GM12878 (cell line): ENCODE measurements around the gene SLC35F2. TPM values are rescaled to one million over a fixed set of nuclear protein-coding genes. Genes with fewer than 3 reads are reported as not detected.

Source experiments
- ATAC-seq: fragments of 200-7000 bp; cut with Tn5 transposase; 3 replicates; pipeline ENCODE4 v1.9.1; 2020; ENCODE audit warnings: mild to moderate bottlenecking, moderate library complexity
- BruUV-seq: library from RNA; stranded (reverse); fragments of 400-500 nt; replicated peaks from 2 replicates; lab custom pipeline; 2021; lab: Mats Ljungman, UMichigan
- CTCF ChIA-PET: fragments of 300-600 bp; sonication (Branson Sonifier 250); formaldehyde crosslinking; extraction: SDS; loops from one replicate; lab custom pipeline; 2021; ENCODE audit warnings: inconsistent platforms; lab: Yijun Ruan, JAX
- POLR2A ChIA-PET: fragments of 350-600 bp; formaldehyde crosslinking; extraction: SDS; loops from one replicate; lab custom pipeline; 2021; ENCODE audit warnings: inconsistent platforms; lab: Charles Lee
- RAD21 ChIA-PET: fragments of 300-600 bp; sonication (Branson Sonifier 250); formaldehyde crosslinking; loops from one replicate; lab custom pipeline; 2023; ENCODE audit warnings: antibody characterized with exemption; ENCODE audit not compliant: unreplicated experiment; lab: Charles Lee
- SMC1A ChIA-PET: fragments of 300-600 bp; sonication (Branson Sonifier 250); formaldehyde crosslinking; loops from one replicate; lab custom pipeline; 2023; ENCODE audit not compliant: unreplicated experiment, uncharacterized antibody; lab: Charles Lee
- DNase-seq: peaks from one replicate; pipeline ENCODE4 v3.0.0-alpha.2; 2011; ENCODE audit warnings: low read depth, low spot score
- FAIRE-seq: peaks from 3 replicates; lab custom pipeline; 2011; peaks lifted over from hg19 to GRCh38; lab: Jason Lieb, UNC
- H2AFZ ChIP-seq: 2 replicates; pipeline ENCODE4 v1.6.0; 2011; ENCODE audit warnings: low read depth, low read length, control low read depth; ENCODE audit not compliant: control insufficient read depth
- H3K27ac ChIP-seq: 2 replicates; pipeline ENCODE4 v1.5.1; 2011; ENCODE audit warnings: control low read depth; ENCODE audit not compliant: control insufficient read depth, insufficient read depth
- H3K27me3 ChIP-seq, 2 experiments: replicated peaks in 1 of 2; 2 replicates each; pipeline versions ENCODE4 v1.6.0 to v1.6.1; 2011; ENCODE audit warnings: low read length in 1 of 2; ENCODE audit not compliant: control insufficient read depth in 2 of 2, insufficient read depth in 2 of 2
- H3K36me3 ChIP-seq, 2 experiments: 2 replicates each; pipeline ENCODE4 v1.5.1; 2011; ENCODE audit warnings: low read length in 1 of 2; ENCODE audit not compliant: control insufficient read depth in 2 of 2, insufficient read depth in 2 of 2
- H3K4me1 ChIP-seq: 2 replicates; pipeline ENCODE4 v1.6.1; 2011; ENCODE audit warnings: mild to moderate bottlenecking, low read length, moderate library complexity, mixed read lengths; ENCODE audit not compliant: control insufficient read depth, insufficient read depth
- H3K4me2 ChIP-seq: 2 replicates; pipeline ENCODE4 v1.6.0; 2011; ENCODE audit warnings: control low read depth; ENCODE audit not compliant: control insufficient read depth, insufficient read depth
- H3K4me3 ChIP-seq: fragments of 200-600 bp; sonication (generic); 2 replicates; pipeline ENCODE4 v1.5.1; 2016
- H3K79me2 ChIP-seq: 2 replicates; pipeline ENCODE4 v1.6.0; 2011; ENCODE audit warnings: low read length; ENCODE audit not compliant: control insufficient read depth, insufficient read depth
- H3K9ac ChIP-seq: 2 replicates; pipeline ENCODE4 v1.8.0; 2011; ENCODE audit warnings: low read length, control low read depth, mixed read lengths; ENCODE audit not compliant: control insufficient read depth, insufficient read depth
- H3K9me3 ChIP-seq: replicated peaks from 3 replicates; pipeline ENCODE4 v1.5.1; 2011; ENCODE audit warnings: mild to moderate bottlenecking, low read length; ENCODE audit not compliant: control insufficient read depth, insufficient read depth
- H4K20me1 ChIP-seq: 2 replicates; pipeline ENCODE4 v1.6.0; 2011; ENCODE audit not compliant: control insufficient read depth, insufficient read depth
- BACH1 ChIP-seq: fragments of 450-650 bp; IDR thresholded peaks from 2 replicates; pipeline ENCODE4 v1.6.1; 2017; ENCODE audit warnings: mild to moderate bottlenecking, borderline replicate concordance
- CBX3 ChIP-seq: fragments of 200-600 bp; sonication (generic); IDR thresholded peaks from 2 replicates; pipeline ENCODE4 v1.6.1; 2016; ENCODE audit warnings: low read depth, borderline replicate concordance
- CHD1 ChIP-seq: IDR thresholded peaks from 2 replicates; pipeline ENCODE4 v1.6.1; 2012; ENCODE audit warnings: low read depth, low read length, improper control_type of control experiment
- CREM ChIP-seq: IDR thresholded peaks from 2 replicates; pipeline ENCODE4 v1.6.1; 2014; ENCODE audit warnings: antibody characterized with exemption, low read depth
- ETV6 ChIP-seq, 2 experiments: fragments of 450-650 bp in 1 of 2; IDR thresholded peaks in 1 of 2; conservative IDR thresholded peaks in 1 of 2; 2 replicates each; pipeline ENCODE4 v1.6.1; 2014; ENCODE audit warnings: antibody characterized with exemption in 1 of 2, borderline replicate concordance in 1 of 2, low read depth in 1 of 2, mild to moderate bottlenecking in 1 of 2, moderate library complexity in 1 of 2
- FOXM1 ChIP-seq: IDR thresholded peaks from 2 replicates; pipeline ENCODE4 v1.6.1; 2012; ENCODE audit warnings: low read depth, mild to moderate bottlenecking, inconsistent platforms, low read length, moderate library complexity
- GATAD2B ChIP-seq: fragments of 450-650 bp; conservative IDR thresholded peaks from 2 replicates; pipeline ENCODE4 v1.6.1; 2017; ENCODE audit warnings: low read depth, mild to moderate bottlenecking, moderate library complexity
- MEF2A ChIP-seq: IDR thresholded peaks from 2 replicates; pipeline ENCODE4 v1.6.1; 2011; ENCODE audit warnings: low read depth, mild to moderate bottlenecking, low read length, moderate library complexity; ENCODE audit not compliant: insufficient read depth
- NRF1 ChIP-seq: conservative IDR thresholded peaks from 2 replicates; pipeline ENCODE4 v1.6.1; 2011; ENCODE audit warnings: mild to moderate bottlenecking, low read depth, low read length, improper control_type of control experiment
- PAX5 ChIP-seq: IDR thresholded peaks from 2 replicates; pipeline ENCODE4 v1.6.1; 2011; ENCODE audit warnings: low read depth, low read length, borderline replicate concordance
- RB1 ChIP-seq: fragments of 450-650 bp; formaldehyde crosslinking; IDR thresholded peaks from 2 replicates; pipeline ENCODE4 v1.6.1; 2017; ENCODE audit warnings: mild to moderate bottlenecking, borderline replicate concordance
- SREBF2 ChIP-seq: IDR thresholded peaks from 2 replicates; pipeline ENCODE4 v1.6.1; 2012; ENCODE audit warnings: mild to moderate bottlenecking, low read length
- ZBTB4 ChIP-seq: fragments of 450-650 bp; formaldehyde crosslinking; IDR thresholded peaks from 2 replicates; pipeline ENCODE4 v1.4.0; 2022; ENCODE audit warnings: mild to moderate bottlenecking, moderate library complexity
- ZZZ3 ChIP-seq: IDR thresholded peaks from 2 replicates; pipeline ENCODE4 v1.6.1; 2011; ENCODE audit warnings: low read depth; ENCODE audit not compliant: control insufficient read depth, insufficient read length
- WGBS: methylation state at CpG from one replicate; pipeline ENCODE4 v1.1.6; 2016; ENCODE audit warnings: low lambda C conversion rate; ENCODE audit not compliant: insufficient replicate concordance, insufficient coverage; ENCODE audit errors: missing lambda C conversion rate; 5-methylcytosine and 5-hydroxymethylcytosine counted together
- in situ Hi-C: fragments of 300-500 bp; cut with MboI; formaldehyde crosslinking; loops from 9 replicates; pipeline ENCODE4 v1.14.3; 2018; ENCODE audit warnings: mixed read lengths
- intact Hi-C: fragments of 100-400 bp; cut with micrococcal nuclease; formaldehyde crosslinking; loops from one replicate; pipeline ENCODE4 v1.14.2; 2022; ENCODE audit not compliant: unreplicated experiment
- polyA plus RNA-seq, 11 experiments: library from polyadenylated mRNA; depleted of rRNA in 4 of 11; unstranded in 6 of 11; stranded (reverse) in 5 of 11; fragments of >200 nt; fragmentation: Nextera tagmentation in 4 of 11; fragmentation: Illumina TruSeq in 1 of 11; extraction: Ambion mirVana in 4 of 11; extraction: Trizol in 1 of 11; gene quantifications; 1 replicate in 1 of 11; 2 replicates in 10 of 11; pipeline versions ENCODE4 v1.2.1 to v1.2.3, GENCODE V29; 2011 to 2016; ENCODE audit warnings: inconsistent platforms in 2 of 11, missing spikeins in 2 of 11, low read depth in 1 of 11
- total RNA-seq, 4 experiments: library from RNA; depleted of rRNA in 3 of 4; stranded (reverse); fragments of >200 nt in 3 of 4; fragmentation: Illumina TruSeq in 1 of 4; extraction: Trizol in 1 of 4; gene quantifications; 2 replicates each; pipeline versions ENCODE4 v1.2.1 to v1.2.3, GENCODE V29; 2013 to 2021
- TF ChIP-seq, protein P1 (sequence below): fragments of 450-650 bp; IDR thresholded peaks from 2 replicates; pipeline ENCODE4 v1.6.1; 2017; ENCODE audit warnings: mild to moderate bottlenecking
- TF ChIP-seq, protein P2 (sequence below): fragments of 450-650 bp; IDR thresholded peaks from 2 replicates; pipeline ENCODE4 v1.6.1; 2017; ENCODE audit warnings: borderline replicate concordance

Gene SLC35F2
- total and polyA plus RNA-seq, 10 of the 15 experiments (the other 5 are each of a cell fraction or from before 2014, with no cell fraction given) = 15.2 to 48.8 (median 40.1) TPM

- no peak for TF ChIP-seq CREM
- TF ChIP-seq, protein P1, sequence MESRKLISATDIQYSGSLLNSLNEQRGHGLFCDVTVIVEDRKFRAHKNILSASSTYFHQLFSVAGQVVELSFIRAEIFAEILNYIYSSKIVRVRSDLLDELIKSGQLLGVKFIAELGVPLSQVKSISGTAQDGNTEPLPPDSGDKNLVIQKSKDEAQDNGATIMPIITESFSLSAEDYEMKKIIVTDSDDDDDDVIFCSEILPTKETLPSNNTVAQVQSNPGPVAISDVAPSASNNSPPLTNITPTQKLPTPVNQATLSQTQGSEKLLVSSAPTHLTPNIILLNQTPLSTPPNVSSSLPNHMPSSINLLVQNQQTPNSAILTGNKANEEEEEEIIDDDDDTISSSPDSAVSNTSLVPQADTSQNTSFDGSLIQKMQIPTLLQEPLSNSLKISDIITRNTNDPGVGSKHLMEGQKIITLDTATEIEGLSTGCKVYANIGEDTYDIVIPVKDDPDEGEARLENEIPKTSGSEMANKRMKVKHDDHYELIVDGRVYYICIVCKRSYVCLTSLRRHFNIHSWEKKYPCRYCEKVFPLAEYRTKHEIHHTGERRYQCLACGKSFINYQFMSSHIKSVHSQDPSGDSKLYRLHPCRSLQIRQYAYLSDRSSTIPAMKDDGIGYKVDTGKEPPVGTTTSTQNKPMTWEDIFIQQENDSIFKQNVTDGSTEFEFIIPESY = no peak
- TF ChIP-seq NRF1 = no peak
- no peak for TF ChIP-seq SREBF2
- TF ChIP-seq RB1 = no peak
Observed at GRCh38 chr11:107744736-107745135, 113.9 kb downstream of the SLC35F2 start (continued).

DNA sequence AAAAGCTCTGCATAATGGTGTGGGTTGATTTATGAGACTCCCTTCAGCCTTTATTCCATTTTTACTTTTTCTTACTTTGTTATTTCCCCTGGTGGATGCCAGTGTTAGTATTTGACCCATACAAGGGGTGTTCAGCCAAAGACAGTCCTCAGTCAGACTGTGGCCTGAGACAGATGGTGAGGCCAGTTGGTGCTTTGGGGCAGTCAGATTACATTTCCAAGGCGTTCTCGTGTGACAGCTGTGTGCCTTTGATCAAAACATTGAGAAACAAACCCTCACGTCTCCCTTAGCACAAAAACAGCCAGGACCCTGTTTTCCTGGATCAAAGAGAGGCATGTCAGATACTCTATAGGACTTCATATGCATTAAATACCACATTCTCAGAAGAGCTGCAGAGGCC, 115.4 kb downstream of the SLC35F2 start:
- Histone ChIP-seq H3K27ac (no peak overlapping the region), H3K4me1 (no peaks in the 10 kb centered on the region), H3K9ac (no peak overlapping the region), H3K4me2 (no peak overlapping the region), H3K9me3 (no peaks in the 10 kb centered on the region), H3K27me3 (no peaks in the 10 kb centered on the region; a peak in 1 of 4 replicates), H2AFZ (no peak overlapping the region), H3K79me2 (no peaks in the 10 kb centered on the region), H3K4me3 (no peak overlapping the region), H4K20me1 (no peaks in the 10 kb centered on the region), H3K36me3 (no peaks in the 10 kb centered on the region)
- in situ Hi-C loops (loop anchor here (5.0 kb wide), 1 partner anchor 154 kb away; no protein-coding TSS in a partner anchor), intact Hi-C loops (no loop called here)
- ATAC-seq (no peak), FAIRE-seq (no peak), DNase-seq (no peak)
- BruUV-seq = no TSS peak
- RAD21 ChIA-PET = interaction anchor here (0.6 to 3.0 kb wide), 2 partner anchors 12 to 155 kb away, joined by 3 to 13 read pairs; no protein-coding TSS in a partner anchor
- 11% methylated on average over 3 of the region's 3 CpGs for WGBS
- POLR2A ChIA-PET = no interaction called here
- SMC1A ChIA-PET = interaction anchor here (0.9 to 1.8 kb wide), 8 partner anchors 11 to 183 kb away, joined by 3 to 4 read pairs (median 3); no protein-coding TSS in a partner anchor
- CTCF ChIA-PET = interaction anchor here (0.7 to 7.2 kb wide), 9 partner anchors 10 to 496 kb away, joined by 3 to 96 read pairs (median 4); no protein-coding TSS in a partner anchor
- TF ChIP-seq NRF1 (no peak), ZZZ3 (no peak), BACH1 (no peak), CHD1 (no peak), ZBTB4 (CRISPR knock-in tag) (no peak), ETV6 (conservative IDR thresholded peaks at IDR 0.05 in 1 of 2, IDR thresholded peaks at IDR 0.05 in 1 of 2; ENCODE audit: borderline replicate concordance in 1 of 2, low read depth in 1 of 2) (no peak), FOXM1 (no peak), GATAD2B (no peak), CBX3 (no peak), SREBF2 (no peak), MEF2A (no peak), PAX5 (no peak)
- TF ChIP-seq, protein P2, sequence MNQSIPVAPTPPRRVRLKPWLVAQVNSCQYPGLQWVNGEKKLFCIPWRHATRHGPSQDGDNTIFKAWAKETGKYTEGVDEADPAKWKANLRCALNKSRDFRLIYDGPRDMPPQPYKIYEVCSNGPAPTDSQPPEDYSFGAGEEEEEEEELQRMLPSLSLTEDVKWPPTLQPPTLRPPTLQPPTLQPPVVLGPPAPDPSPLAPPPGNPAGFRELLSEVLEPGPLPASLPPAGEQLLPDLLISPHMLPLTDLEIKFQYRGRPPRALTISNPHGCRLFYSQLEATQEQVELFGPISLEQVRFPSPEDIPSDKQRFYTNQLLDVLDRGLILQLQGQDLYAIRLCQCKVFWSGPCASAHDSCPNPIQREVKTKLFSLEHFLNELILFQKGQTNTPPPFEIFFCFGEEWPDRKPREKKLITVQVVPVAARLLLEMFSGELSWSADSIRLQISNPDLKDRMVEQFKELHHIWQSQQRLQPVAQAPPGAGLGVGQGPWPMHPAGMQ = no peak
